ENCODE measurements around the gene FAM53B.

- no peak for TF ChIP-seq POLR2A (IDR thresholded peaks at IDR 0.05)
- TF ChIP-seq, protein P1, sequence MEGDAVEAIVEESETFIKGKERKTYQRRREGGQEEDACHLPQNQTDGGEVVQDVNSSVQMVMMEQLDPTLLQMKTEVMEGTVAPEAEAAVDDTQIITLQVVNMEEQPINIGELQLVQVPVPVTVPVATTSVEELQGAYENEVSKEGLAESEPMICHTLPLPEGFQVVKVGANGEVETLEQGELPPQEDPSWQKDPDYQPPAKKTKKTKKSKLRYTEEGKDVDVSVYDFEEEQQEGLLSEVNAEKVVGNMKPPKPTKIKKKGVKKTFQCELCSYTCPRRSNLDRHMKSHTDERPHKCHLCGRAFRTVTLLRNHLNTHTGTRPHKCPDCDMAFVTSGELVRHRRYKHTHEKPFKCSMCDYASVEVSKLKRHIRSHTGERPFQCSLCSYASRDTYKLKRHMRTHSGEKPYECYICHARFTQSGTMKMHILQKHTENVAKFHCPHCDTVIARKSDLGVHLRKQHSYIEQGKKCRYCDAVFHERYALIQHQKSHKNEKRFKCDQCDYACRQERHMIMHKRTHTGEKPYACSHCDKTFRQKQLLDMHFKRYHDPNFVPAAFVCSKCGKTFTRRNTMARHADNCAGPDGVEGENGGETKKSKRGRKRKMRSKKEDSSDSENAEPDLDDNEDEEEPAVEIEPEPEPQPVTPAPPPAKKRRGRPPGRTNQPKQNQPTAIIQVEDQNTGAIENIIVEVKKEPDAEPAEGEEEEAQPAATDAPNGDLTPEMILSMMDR (IDR thresholded peaks at IDR 0.05) = no peak
Measured at GRCh38 chr10:124732931-124733570, 11.1 kb downstream of the FAM53B start.

Measured in Peyer's patch (tissue), 4 donors.